Mesothelial cell of epicardium (in vitro differentiated cells): ENCODE measurements around the gene HSPA2. TPM values are rescaled to one million over a fixed set of nuclear protein-coding genes. Genes with fewer than 3 reads are reported as not detected.
A peak's percentile ranks its signal among the peaks of the same experiment; 100 is the strongest.

Source experiments
- DNase-seq, 2 experiments: peaks; one replicate each; pipeline ENCODE4 v3.0.0; 2021; ENCODE audit warnings: low spot score in 2 of 2; ENCODE audit not compliant: unreplicated experiment in 2 of 2
- H3K27ac Mint-ChIP-seq: 2 replicates; pipeline ENCODE4 v1.8.0; 2021; ENCODE audit warnings: mixed read lengths
- H3K27me3 Mint-ChIP-seq: 2 replicates; pipeline ENCODE4 v1.8.0; 2021; ENCODE audit warnings: low read depth, mixed read lengths
- H3K36me3 Mint-ChIP-seq: 2 replicates; pipeline ENCODE4 v1.8.0; 2021; ENCODE audit warnings: mixed read lengths
- H3K4me1 Mint-ChIP-seq: 2 replicates; pipeline ENCODE4 v1.8.0; 2021; ENCODE audit warnings: mixed read lengths
- H3K4me3 Mint-ChIP-seq: 2 replicates; pipeline ENCODE4 v1.8.0; 2021; ENCODE audit warnings: mild to moderate bottlenecking, moderate library complexity, mixed read lengths
- H3K9me3 Mint-ChIP-seq: 2 replicates; pipeline ENCODE4 v1.8.0; 2021; ENCODE audit warnings: mixed read lengths
- CTCF ChIP-seq: fragments of 200-600 bp; sonication (generic); IDR thresholded peaks from one replicate; pipeline ENCODE4 v1.5.0; 2021; ENCODE audit warnings: antibody characterized with exemption; ENCODE audit not compliant: unreplicated experiment
- total RNA-seq: library from RNA; stranded (reverse); gene quantifications from 3 replicates; pipeline ENCODE4 v1.2.1, GENCODE V29; 2021

The HSPA2 gene
- total RNA-seq, 1 donor from 2014 or later, result 10.1 TPM

- DNase-seq, result no peak
- peak overlapping the region; percentile 28 for H3K4me3 Mint-ChIP-seq
- no peak for TF ChIP-seq CTCF
These were observed 3.9 kb upstream of the HSPA2 start for GRCh38 chr14:64536488-64537245.

GRCh38 chr14:64541261-64541971 lies 875 bp downstream of the HSPA2 start:
- no peak overlapping the region for H3K4me3 Mint-ChIP-seq
- H3K27ac Mint-ChIP-seq, result no peak overlapping the region
- no peaks in the 10 kb centered on the region for H3K27me3 Mint-ChIP-seq
- peaks cover 3% of the 10 kb centered on the region for H3K9me3 Mint-ChIP-seq
- DNase-seq, result no peak
- peaks cover 39% of the 10 kb centered on the region for H3K4me1 Mint-ChIP-seq
- no peak for TF ChIP-seq CTCF
- H3K36me3 Mint-ChIP-seq, result peaks cover 5% of the 10 kb centered on the region

More at GRCh38 chr14:64536488-64537245, 3.9 kb upstream of the HSPA2 start:
- H3K9me3 Mint-ChIP-seq, result peaks cover 3% of the 10 kb centered on the region
- H3K27ac Mint-ChIP-seq, result peak overlapping the region; percentile 98
- no peaks in the 10 kb centered on the region for H3K27me3 Mint-ChIP-seq
- peaks cover 5% of the 10 kb centered on the region for H3K36me3 Mint-ChIP-seq
- peaks cover 28% of the 10 kb centered on the region for H3K4me1 Mint-ChIP-seq

- peaks cover 3% of the 10 kb centered on the region for H3K9me3 Mint-ChIP-seq
- no peaks in the 10 kb centered on the region for H3K27me3 Mint-ChIP-seq
- H3K4me1 Mint-ChIP-seq, result peaks cover 31% of the 10 kb centered on the region
- H3K36me3 Mint-ChIP-seq, result peaks cover 5% of the 10 kb centered on the region
- DNase-seq, result no peak
- TF ChIP-seq CTCF, result no peak
- H3K27ac Mint-ChIP-seq, result peak overlapping the region; percentile 18
- peak overlapping the region; percentile 4 for H3K4me3 Mint-ChIP-seq
These were observed 1.7 kb downstream of the HSPA2 start for GRCh38 chr14:64541972-64542835.

GRCh38 chr14:64542836-64543201 lies 2.3 kb downstream of the HSPA2 start:
- peak overlapping the region; percentile 18 for H3K27ac Mint-ChIP-seq
- H3K27me3 Mint-ChIP-seq, result no peaks in the 10 kb centered on the region
- peaks cover 3% of the 10 kb centered on the region for H3K9me3 Mint-ChIP-seq
- no peak for TF ChIP-seq CTCF
- peaks cover 5% of the 10 kb centered on the region for H3K36me3 Mint-ChIP-seq
- peaks cover 29% of the 10 kb centered on the region for H3K4me1 Mint-ChIP-seq
- H3K4me3 Mint-ChIP-seq, result peak overlapping the region; percentile 4
- no peak for DNase-seq

- Mint-ChIP-seq H3K27me3 (no peaks in the 10 kb centered on the region), H3K4me1 (peaks cover 29% of the 10 kb centered on the region), H3K4me3 (no peak overlapping the region), H3K9me3 (peaks cover 3% of the 10 kb centered on the region), H3K36me3 (peaks cover 5% of the 10 kb centered on the region), H3K27ac (no peak overlapping the region)
- DNase-seq, result no peak
- TF ChIP-seq CTCF, result no peak
These were observed 4.2 kb downstream of the HSPA2 start for GRCh38 chr14:64544607-64545312.
